HEK293 (cell line): ENCODE data around the gene DNAJB5.

Experiments
- EGR2 ChIP-seq: fragments of 450-650 bp; formaldehyde crosslinking; IDR thresholded peaks from 2 replicates; pipeline ENCODE4 v1.5.1; 2016; ENCODE audit warnings: low read depth, missing biosample characterization, missing genetic modification characterization
- IKZF3 ChIP-seq: fragments of 450-650 bp; IDR thresholded peaks from 2 replicates; pipeline ENCODE4 v1.5.0; 2018; ENCODE audit warnings: missing biosample characterization, mild to moderate bottlenecking, missing genetic modification characterization, moderate library complexity
- KLF16 ChIP-seq: fragments of 450-650 bp; formaldehyde crosslinking; IDR thresholded peaks from 2 replicates; pipeline ENCODE4 v1.5.1; 2017; ENCODE audit warnings: missing biosample characterization, missing genetic modification characterization
- KLF8 ChIP-seq: fragments of 450-650 bp; formaldehyde crosslinking; IDR thresholded peaks from 2 replicates; pipeline ENCODE4 v1.5.1; 2016; ENCODE audit warnings: missing biosample characterization, missing genetic modification characterization
- ZBTB17 ChIP-seq: fragments of 450-650 bp; formaldehyde crosslinking; IDR thresholded peaks from 2 replicates; pipeline ENCODE4 v1.5.1; 2016; ENCODE audit warnings: missing biosample characterization, missing genetic modification characterization
- ZFP41 ChIP-seq: fragments of 450-650 bp; formaldehyde crosslinking; IDR thresholded peaks from 2 replicates; pipeline ENCODE4 v1.5.1; 2016; ENCODE audit warnings: missing biosample characterization, missing genetic modification characterization, borderline replicate concordance
- ZFP69B ChIP-seq: fragments of 450-650 bp; formaldehyde crosslinking; IDR thresholded peaks from 2 replicates; pipeline ENCODE4 v1.5.1; 2016; ENCODE audit warnings: missing biosample characterization, missing genetic modification characterization
- ZNF10 ChIP-seq: fragments of 450-650 bp; formaldehyde crosslinking; IDR thresholded peaks from 2 replicates; pipeline ENCODE4 v1.5.1; 2017; ENCODE audit warnings: missing biosample characterization, missing genetic modification characterization
- ZNF174 ChIP-seq: fragments of 450-650 bp; formaldehyde crosslinking; IDR thresholded peaks from 2 replicates; pipeline ENCODE4 v1.5.0; 2017; ENCODE audit warnings: missing biosample characterization, mild to moderate bottlenecking, missing genetic modification characterization
- ZNF266 ChIP-seq: fragments of 450-650 bp; formaldehyde crosslinking; IDR thresholded peaks from 2 replicates; pipeline ENCODE4 v1.5.1; 2016; ENCODE audit warnings: missing biosample characterization, missing genetic modification characterization, low read depth
- ZNF391 ChIP-seq: fragments of 450-650 bp; formaldehyde crosslinking; IDR thresholded peaks from 2 replicates; pipeline ENCODE4 v1.5.1; 2016; ENCODE audit warnings: low read depth, missing biosample characterization, missing genetic modification characterization, borderline replicate concordance
- ZNF433 ChIP-seq: fragments of 450-650 bp; formaldehyde crosslinking; IDR thresholded peaks from 2 replicates; pipeline ENCODE4 v1.5.1; 2016; ENCODE audit warnings: missing biosample characterization, missing genetic modification characterization, low read depth
- ZNF514 ChIP-seq: fragments of 450-650 bp; formaldehyde crosslinking; IDR thresholded peaks from 2 replicates; pipeline ENCODE4 v1.5.1; 2016; ENCODE audit warnings: missing biosample characterization, missing genetic modification characterization
- ZNF600 ChIP-seq: fragments of 450-650 bp; formaldehyde crosslinking; IDR thresholded peaks from 2 replicates; pipeline ENCODE4 v1.5.1; 2016; ENCODE audit warnings: missing biosample characterization, missing genetic modification characterization
- ZNF660 ChIP-seq: fragments of 450-650 bp; IDR thresholded peaks from 2 replicates; pipeline ENCODE4 v1.5.1; 2018; ENCODE audit warnings: missing biosample characterization, mild to moderate bottlenecking, missing genetic modification characterization
- ZNF701 ChIP-seq: fragments of 450-650 bp; formaldehyde crosslinking; IDR thresholded peaks from 2 replicates; pipeline ENCODE4 v1.5.1; 2016; ENCODE audit warnings: missing biosample characterization, missing genetic modification characterization
- ZNF707 ChIP-seq: fragments of 450-650 bp; formaldehyde crosslinking; IDR thresholded peaks from 2 replicates; pipeline ENCODE4 v1.5.1; 2016; ENCODE audit warnings: missing biosample characterization, missing genetic modification characterization
- TF ChIP-seq, protein P1 (sequence below): fragments of 450-650 bp; formaldehyde crosslinking; conservative IDR thresholded peaks from 2 replicates; pipeline ENCODE4 v1.5.1; 2016; ENCODE audit warnings: low read depth, missing biosample characterization, missing genetic modification characterization
- TF ChIP-seq, protein P2 (sequence below): fragments of 450-650 bp; formaldehyde crosslinking; IDR thresholded peaks from 2 replicates; pipeline ENCODE4 v1.5.1; 2016; ENCODE audit warnings: missing biosample characterization, missing genetic modification characterization
- TF ChIP-seq, protein P3 (sequence below): fragments of 450-650 bp; IDR thresholded peaks from 2 replicates; pipeline ENCODE4 v1.5.1; 2018; ENCODE audit warnings: missing biosample characterization, mild to moderate bottlenecking, missing genetic modification characterization
- TF ChIP-seq, protein P4 (sequence below): fragments of 450-650 bp; formaldehyde crosslinking; IDR thresholded peaks from 2 replicates; pipeline ENCODE4 v1.5.1; 2016; ENCODE audit warnings: missing biosample characterization, missing genetic modification characterization, borderline replicate concordance
- TF ChIP-seq, protein P5 (sequence below): fragments of 450-650 bp; formaldehyde crosslinking; IDR thresholded peaks from 2 replicates; pipeline ENCODE4 v1.5.1; 2016; ENCODE audit warnings: missing biosample characterization, missing genetic modification characterization
- TF ChIP-seq, protein P6 (sequence below): fragments of 450-650 bp; formaldehyde crosslinking; IDR thresholded peaks from 2 replicates; pipeline ENCODE4 v1.5.1; 2017; ENCODE audit warnings: missing biosample characterization, missing genetic modification characterization

Gene DNAJB5

DNA sequence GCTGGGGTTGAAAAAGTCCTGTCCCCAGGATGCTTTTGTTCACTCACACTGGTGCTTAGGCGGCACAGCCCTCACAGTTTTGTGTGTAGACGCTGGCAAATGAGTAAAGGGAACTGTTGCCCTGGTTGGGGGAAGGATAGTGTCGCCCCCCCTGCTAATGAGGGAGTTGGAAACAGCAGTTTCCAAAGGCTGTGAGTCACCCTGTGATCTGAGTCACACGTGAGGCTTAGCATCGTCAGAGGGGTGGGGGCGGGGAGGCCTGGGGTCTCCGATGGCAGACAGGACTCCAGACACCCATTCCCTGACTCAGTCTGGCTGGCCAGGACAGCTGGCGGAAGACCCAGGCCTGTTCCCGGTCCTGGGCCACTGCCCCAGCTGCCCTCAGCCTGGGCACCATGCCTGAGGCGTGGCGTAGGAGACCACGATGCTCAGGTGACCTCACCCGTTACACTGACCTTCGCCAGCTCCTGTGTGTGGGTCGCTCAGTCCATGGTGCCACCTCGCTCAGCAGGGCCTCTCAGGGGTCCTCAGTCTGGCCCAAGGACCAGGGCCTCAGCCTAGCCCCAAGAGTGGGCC lies 2.9 kb downstream of the DNAJB5 start (continued):
- TF ChIP-seq ZNF514 (tag by site-specific recombination) (no peak), ZNF266 (tag by site-specific recombination) (no peak), ZNF660 (tag by site-specific recombination) (no peak), ZNF391 (no peak), ZFP69B (tag by site-specific recombination) (no peak), ZNF174 (tag by site-specific recombination) (no peak), ZNF10 (tag by site-specific recombination) (no peak), ZNF707 (no peak), ZBTB17 (tag by site-specific recombination) (no peak), ZNF701 (tag by site-specific recombination) (no peak), ZFP41 (tag by site-specific recombination) (no peak), ZNF600 (tag by site-specific recombination) (no peak), KLF16 (no peak), KLF8 (no peak), EGR2 (tag by site-specific recombination) (peak; percentile 19; the same call in 1 of the 2 replicates), IKZF3 (no peak), ZNF433 (tag by site-specific recombination) (no peak)
- TF ChIP-seq, protein P1, sequence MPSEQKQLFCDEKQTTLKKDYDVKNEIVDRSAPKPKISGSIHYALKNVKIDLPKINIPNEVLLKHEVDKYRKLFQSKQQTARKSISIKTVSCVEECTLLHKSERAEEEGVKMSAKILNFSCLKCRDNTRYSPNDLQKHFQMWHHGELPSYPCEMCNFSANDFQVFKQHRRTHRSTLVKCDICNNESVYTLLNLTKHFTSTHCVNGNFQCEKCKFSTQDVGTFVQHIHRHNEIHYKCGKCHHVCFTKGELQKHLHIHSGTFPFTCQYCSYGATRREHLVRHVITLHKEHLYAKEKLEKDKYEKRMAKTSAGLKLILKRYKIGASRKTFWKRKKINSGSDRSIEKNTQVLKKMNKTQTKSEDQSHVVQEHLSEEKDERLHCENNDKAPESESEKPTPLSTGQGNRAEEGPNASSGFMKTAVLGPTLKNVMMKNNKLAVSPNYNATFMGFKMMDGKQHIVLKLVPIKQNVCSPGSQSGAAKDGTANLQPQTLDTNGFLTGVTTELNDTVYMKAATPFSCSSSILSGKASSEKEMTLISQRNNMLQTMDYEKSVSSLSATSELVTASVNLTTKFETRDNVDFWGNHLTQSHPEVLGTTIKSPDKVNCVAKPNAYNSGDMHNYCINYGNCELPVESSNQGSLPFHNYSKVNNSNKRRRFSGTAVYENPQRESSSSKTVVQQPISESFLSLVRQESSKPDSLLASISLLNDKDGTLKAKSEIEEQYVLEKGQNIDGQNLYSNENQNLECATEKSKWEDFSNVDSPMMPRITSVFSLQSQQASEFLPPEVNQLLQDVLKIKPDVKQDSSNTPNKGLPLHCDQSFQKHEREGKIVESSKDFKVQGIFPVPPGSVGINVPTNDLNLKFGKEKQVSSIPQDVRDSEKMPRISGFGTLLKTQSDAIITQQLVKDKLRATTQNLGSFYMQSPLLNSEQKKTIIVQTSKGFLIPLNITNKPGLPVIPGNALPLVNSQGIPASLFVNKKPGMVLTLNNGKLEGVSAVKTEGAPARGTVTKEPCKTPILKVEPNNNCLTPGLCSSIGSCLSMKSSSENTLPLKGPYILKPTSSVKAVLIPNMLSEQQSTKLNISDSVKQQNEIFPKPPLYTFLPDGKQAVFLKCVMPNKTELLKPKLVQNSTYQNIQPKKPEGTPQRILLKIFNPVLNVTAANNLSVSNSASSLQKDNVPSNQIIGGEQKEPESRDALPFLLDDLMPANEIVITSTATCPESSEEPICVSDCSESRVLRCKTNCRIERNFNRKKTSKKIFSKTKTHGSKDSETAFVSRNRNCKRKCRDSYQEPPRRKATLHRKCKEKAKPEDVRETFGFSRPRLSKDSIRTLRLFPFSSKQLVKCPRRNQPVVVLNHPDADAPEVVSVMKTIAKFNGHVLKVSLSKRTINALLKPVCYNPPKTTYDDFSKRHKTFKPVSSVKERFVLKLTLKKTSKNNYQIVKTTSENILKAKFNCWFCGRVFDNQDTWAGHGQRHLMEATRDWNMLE: no peak
- TF ChIP-seq, protein P2, sequence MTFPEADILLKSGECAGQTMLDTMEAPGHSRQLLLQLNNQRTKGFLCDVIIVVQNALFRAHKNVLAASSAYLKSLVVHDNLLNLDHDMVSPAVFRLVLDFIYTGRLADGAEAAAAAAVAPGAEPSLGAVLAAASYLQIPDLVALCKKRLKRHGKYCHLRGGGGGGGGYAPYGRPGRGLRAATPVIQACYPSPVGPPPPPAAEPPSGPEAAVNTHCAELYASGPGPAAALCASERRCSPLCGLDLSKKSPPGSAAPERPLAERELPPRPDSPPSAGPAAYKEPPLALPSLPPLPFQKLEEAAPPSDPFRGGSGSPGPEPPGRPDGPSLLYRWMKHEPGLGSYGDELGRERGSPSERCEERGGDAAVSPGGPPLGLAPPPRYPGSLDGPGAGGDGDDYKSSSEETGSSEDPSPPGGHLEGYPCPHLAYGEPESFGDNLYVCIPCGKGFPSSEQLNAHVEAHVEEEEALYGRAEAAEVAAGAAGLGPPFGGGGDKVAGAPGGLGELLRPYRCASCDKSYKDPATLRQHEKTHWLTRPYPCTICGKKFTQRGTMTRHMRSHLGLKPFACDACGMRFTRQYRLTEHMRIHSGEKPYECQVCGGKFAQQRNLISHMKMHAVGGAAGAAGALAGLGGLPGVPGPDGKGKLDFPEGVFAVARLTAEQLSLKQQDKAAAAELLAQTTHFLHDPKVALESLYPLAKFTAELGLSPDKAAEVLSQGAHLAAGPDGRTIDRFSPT (tag by site-specific recombination): peak; percentile 91
- TF ChIP-seq, protein P3, sequence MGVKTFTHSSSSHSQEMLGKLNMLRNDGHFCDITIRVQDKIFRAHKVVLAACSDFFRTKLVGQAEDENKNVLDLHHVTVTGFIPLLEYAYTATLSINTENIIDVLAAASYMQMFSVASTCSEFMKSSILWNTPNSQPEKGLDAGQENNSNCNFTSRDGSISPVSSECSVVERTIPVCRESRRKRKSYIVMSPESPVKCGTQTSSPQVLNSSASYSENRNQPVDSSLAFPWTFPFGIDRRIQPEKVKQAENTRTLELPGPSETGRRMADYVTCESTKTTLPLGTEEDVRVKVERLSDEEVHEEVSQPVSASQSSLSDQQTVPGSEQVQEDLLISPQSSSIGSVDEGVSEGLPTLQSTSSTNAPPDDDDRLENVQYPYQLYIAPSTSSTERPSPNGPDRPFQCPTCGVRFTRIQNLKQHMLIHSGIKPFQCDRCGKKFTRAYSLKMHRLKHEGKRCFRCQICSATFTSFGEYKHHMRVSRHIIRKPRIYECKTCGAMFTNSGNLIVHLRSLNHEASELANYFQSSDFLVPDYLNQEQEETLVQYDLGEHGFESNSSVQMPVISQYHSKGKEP (tag by site-specific recombination): no peak
- TF ChIP-seq, protein P4, sequence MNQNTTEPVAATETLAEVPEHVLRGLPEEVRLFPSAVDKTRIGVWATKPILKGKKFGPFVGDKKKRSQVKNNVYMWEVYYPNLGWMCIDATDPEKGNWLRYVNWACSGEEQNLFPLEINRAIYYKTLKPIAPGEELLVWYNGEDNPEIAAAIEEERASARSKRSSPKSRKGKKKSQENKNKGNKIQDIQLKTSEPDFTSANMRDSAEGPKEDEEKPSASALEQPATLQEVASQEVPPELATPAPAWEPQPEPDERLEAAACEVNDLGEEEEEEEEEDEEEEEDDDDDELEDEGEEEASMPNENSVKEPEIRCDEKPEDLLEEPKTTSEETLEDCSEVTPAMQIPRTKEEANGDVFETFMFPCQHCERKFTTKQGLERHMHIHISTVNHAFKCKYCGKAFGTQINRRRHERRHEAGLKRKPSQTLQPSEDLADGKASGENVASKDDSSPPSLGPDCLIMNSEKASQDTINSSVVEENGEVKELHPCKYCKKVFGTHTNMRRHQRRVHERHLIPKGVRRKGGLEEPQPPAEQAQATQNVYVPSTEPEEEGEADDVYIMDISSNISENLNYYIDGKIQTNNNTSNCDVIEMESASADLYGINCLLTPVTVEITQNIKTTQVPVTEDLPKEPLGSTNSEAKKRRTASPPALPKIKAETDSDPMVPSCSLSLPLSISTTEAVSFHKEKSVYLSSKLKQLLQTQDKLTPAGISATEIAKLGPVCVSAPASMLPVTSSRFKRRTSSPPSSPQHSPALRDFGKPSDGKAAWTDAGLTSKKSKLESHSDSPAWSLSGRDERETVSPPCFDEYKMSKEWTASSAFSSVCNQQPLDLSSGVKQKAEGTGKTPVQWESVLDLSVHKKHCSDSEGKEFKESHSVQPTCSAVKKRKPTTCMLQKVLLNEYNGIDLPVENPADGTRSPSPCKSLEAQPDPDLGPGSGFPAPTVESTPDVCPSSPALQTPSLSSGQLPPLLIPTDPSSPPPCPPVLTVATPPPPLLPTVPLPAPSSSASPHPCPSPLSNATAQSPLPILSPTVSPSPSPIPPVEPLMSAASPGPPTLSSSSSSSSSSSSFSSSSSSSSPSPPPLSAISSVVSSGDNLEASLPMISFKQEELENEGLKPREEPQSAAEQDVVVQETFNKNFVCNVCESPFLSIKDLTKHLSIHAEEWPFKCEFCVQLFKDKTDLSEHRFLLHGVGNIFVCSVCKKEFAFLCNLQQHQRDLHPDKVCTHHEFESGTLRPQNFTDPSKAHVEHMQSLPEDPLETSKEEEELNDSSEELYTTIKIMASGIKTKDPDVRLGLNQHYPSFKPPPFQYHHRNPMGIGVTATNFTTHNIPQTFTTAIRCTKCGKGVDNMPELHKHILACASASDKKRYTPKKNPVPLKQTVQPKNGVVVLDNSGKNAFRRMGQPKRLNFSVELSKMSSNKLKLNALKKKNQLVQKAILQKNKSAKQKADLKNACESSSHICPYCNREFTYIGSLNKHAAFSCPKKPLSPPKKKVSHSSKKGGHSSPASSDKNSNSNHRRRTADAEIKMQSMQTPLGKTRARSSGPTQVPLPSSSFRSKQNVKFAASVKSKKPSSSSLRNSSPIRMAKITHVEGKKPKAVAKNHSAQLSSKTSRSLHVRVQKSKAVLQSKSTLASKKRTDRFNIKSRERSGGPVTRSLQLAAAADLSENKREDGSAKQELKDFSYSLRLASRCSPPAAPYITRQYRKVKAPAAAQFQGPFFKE (tag by site-specific recombination): no peak
- TF ChIP-seq, protein P5, sequence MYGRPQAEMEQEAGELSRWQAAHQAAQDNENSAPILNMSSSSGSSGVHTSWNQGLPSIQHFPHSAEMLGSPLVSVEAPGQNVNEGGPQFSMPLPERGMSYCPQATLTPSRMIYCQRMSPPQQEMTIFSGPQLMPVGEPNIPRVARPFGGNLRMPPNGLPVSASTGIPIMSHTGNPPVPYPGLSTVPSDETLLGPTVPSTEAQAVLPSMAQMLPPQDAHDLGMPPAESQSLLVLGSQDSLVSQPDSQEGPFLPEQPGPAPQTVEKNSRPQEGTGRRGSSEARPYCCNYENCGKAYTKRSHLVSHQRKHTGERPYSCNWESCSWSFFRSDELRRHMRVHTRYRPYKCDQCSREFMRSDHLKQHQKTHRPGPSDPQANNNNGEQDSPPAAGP (tag by site-specific recombination): 0 out of 2 replicates have a peak, but pooled peaks have one; percentile 27
- TF ChIP-seq, protein P6, sequence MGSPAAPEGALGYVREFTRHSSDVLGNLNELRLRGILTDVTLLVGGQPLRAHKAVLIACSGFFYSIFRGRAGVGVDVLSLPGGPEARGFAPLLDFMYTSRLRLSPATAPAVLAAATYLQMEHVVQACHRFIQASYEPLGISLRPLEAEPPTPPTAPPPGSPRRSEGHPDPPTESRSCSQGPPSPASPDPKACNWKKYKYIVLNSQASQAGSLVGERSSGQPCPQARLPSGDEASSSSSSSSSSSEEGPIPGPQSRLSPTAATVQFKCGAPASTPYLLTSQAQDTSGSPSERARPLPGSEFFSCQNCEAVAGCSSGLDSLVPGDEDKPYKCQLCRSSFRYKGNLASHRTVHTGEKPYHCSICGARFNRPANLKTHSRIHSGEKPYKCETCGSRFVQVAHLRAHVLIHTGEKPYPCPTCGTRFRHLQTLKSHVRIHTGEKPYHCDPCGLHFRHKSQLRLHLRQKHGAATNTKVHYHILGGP (tag by site-specific recombination): no peak
